GM23248 (cell line): ENCODE data around the gene SPATA16.

Source experiments
- EZH2 ChIP-seq: fragments of 200-600 bp; sonication (generic); IDR thresholded peaks from 2 replicates; pipeline ENCODE4 v1.6.1; 2018; ENCODE audit warnings: antibody characterized with exemption, mild to moderate bottlenecking; ENCODE audit not compliant: insufficient read depth, poor library complexity, severe bottlenecking
- EZH2phosphoT487 ChIP-seq: fragments of 200-600 bp; sonication (generic); IDR thresholded peaks from 2 replicates; pipeline ENCODE4 v1.6.1; 2018; ENCODE audit warnings: antibody characterized with exemption, moderate library complexity, mild to moderate bottlenecking, low read depth; ENCODE audit not compliant: insufficient read depth

DNA sequence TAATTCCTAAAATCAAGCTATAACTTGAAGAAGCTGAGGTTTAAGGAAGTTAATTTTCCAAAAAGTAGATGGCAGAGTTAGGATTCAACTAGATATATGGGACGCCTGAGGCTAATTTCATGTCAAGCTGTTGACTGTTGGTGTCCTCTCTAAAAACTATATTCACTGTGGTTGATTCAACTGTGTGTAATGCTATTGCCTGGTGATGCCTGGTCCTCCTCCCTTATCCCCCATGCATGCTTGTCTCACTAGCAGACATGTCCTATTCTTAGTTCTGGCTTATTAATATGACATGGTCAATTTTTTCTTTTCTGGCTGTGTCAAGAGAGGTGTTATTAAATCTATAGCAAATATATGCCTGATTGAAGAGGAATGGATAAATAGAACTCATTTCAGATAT lies 156.1 kb downstream of the SPATA16 start:
- TF ChIP-seq EZH2 (no peak), EZH2phosphoT487 (no peak)
